HG03159 (cell line): Measurements from ENCODE around the gene LINC00237.

Source experiments
- ATAC-seq: cut with Tn5 transposase; IDR thresholded peaks from one replicate; pipeline ENCODE4 v1.9.1; 2021; ENCODE audit warnings: mild to moderate bottlenecking, moderate library complexity; ENCODE audit not compliant: unreplicated experiment

LINC00237 gene

GRCh38 chr20:21106171-21107017 is at the start of gene LINC00237:
LINC00237 (minus strand) TSS chr20:21106358.
- no peak for ATAC-seq

DNA sequence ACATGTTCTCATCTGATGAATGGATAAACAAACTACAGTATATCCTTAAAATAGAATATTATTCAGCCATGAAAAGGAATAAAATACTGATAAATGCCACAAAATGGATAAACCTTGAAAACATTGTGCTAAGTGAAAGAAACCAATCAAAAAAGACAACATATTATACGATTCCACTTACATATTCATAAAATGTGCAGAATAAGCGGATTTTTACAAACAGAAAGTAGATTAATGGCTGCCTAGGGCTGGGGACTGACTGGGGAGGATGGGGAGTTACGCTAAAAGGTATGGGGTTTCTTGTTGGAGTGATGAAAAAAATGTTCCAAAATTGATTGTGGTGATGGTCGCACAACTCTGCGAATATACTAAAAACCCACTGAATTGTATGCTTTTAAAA is 49.1 kb upstream of the LINC00237 start:
- no peak for ATAC-seq

DNA sequence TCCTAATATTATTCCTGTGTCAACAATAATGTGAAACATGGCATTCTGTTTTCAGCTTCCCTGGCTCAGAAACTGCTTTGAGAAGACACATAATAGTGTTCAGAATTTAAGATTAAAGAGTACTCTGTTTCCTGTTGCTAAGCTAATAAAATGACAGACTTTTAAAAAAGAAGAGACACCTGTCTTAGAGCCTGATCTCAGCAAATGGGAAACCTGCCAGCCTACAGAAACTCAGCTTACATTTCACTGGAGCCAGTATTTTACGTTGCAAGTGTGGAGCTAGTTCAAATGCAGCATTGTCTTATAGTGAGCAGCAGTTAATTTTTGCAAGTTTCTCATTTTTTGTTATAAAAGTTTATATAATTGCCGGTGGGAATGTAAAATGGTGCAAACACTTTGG is 48.5 kb upstream of the LINC00237 start:
- no peak for ATAC-seq

DNA sequence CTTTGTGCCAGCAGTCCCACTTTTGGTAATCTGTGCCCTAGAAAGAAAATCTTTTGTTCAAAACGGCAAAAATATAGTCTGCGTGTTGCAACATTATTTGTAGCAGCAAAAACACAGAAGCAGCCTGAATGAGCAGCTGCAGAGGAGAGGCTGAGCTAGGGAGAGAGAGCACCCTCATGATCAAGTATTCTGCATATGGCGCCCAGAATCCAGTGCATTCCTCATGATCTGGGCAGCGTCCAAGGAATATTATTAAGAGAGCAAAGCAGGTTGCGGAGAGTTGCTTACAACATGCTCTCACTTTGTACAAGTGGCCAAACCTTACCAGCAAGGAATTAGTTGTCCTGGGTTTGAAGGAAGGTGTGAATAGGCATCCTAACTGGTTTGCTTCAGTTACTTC is 45.6 kb upstream of the LINC00237 start:
- ATAC-seq: no peak

DNA sequence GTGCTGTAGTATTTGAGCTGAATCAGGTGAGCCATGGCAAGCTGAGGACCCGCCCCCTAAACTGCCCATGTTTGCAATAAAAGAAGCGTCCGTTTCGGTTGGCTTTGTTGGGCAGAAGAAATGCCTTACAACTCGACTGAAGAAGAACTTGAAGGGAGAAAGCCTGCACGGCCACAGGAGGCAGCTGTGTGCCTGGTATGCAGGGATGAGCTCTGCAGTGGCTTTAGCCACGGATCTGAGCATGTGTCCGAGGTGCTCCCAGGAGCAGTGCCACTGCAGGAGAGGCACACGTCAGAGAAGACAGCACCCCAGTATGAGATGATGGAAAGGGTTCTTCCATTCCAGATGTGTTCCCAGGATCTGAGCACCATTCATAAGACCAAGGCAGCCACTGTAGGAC is 43.2 kb upstream of the LINC00237 start:
- no peak for ATAC-seq

DNA sequence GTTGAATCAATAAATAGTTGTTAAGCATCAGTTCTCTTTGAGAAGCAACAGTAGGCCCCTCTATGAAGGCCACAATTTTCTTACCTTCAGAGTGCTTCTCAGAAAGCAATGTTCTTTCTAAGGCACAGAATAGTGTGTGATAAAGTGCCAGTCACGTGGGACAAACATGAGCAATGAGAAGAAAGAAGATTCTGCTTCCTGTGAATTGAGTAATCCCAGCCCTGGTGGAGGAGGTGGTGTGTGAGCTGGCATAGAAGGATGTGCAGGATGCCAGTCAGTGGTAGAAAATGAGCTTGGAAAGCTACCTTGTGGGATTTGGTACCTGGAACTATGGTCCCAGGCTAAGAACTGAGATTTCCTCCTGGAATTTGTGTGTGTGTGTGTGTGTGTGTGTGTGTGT is 41.4 kb upstream of the LINC00237 start:
- ATAC-seq: no peak

DNA sequence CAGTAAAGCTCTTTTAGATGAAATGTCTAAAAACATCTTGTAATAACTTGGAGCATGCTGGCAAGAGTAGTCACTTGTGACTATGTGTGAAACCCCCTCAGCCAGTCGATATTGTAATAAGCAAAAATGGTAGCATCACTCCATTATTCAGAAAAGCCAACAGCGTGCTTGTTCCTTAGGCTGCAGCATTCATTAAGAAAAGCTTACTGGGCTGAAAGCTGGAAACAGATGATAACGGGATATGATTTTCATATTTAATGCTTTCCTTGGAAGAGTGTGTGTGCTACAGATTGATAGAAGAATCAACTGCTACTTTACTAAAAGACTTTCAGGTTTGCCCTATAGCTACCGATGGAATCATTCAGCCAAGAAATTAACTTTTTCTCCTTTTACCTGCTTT is 40.1 kb upstream of the LINC00237 start:
- no peak for ATAC-seq

- no peak for ATAC-seq
Measured at GRCh38 chr20:21145424-21145823, 39.3 kb upstream of the LINC00237 start.

DNA sequence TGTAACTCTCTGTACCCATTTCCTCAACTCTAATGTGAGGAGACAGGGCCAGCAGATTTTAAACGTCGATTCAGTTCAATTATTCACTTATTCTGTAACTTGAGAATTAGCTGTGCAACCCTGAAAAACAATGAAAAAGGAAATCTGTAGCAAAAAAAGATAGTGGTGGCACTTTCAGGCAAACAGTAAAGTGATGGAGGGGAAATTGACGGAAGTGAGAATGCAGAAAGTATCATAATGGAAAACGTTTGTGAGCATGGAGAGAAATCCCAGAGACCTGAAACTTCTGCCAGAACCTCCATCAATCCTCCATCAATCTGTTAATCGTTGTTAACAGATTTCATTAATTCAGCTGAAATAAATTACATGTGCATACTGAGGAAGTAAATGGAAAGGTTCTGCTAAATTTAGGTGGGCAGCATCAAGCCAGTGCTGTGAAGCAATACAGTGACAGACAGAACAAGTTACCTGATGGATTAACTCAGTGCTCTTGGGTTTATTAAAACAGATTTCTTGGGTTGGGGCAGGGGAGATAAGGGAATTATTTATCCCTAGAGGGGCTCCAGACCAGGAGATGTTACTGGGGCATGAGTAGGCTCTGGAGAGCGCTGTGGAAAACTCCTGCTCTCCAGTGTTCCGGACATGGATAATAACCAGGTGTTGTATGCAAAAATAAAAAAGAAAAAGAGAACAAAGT is 37.2 kb upstream of the LINC00237 start:
- no peak for ATAC-seq

- no peak for ATAC-seq
Measured at GRCh38 chr20:21141825-21142224, 35.7 kb upstream of the LINC00237 start.

GRCh38 chr20:21139881-21140566 is 33.9 kb upstream of the LINC00237 start:
- ATAC-seq: no peak

GRCh38 chr20:21137078-21137477 is 30.9 kb upstream of the LINC00237 start:
- ATAC-seq: no peak

GRCh38 chr20:21136015-21136732 is 30.0 kb upstream of the LINC00237 start:
- ATAC-seq: no peak

DNA sequence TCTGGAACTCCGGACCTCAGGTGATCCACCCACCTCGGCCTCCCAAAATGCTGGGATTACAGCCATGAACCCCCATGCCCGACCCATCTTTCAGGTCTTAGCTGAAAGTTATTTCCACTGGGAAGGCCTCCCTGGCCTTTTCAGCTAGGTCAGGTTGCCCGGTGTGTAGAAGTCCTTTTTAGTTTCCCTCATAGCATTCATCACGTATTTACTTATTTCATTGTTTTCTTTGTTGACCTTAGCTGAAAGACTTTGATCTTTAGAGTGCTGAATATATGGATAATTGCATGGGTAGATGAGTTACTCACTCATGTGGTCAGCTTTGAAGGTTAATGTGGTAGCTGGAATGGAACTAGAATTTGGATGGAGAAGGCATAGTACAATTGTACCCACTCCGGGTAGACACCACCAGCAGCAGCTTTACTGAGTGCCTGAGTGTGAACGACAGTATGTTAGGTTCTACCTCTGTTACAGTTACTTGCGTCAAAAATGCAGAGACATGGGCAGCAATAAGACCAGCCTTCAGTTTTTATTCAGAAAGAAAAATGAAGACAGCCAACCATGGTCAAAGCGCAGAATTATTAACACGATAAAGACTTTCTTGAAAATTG is 28.8 kb upstream of the LINC00237 start:
- ATAC-seq: no peak

DNA sequence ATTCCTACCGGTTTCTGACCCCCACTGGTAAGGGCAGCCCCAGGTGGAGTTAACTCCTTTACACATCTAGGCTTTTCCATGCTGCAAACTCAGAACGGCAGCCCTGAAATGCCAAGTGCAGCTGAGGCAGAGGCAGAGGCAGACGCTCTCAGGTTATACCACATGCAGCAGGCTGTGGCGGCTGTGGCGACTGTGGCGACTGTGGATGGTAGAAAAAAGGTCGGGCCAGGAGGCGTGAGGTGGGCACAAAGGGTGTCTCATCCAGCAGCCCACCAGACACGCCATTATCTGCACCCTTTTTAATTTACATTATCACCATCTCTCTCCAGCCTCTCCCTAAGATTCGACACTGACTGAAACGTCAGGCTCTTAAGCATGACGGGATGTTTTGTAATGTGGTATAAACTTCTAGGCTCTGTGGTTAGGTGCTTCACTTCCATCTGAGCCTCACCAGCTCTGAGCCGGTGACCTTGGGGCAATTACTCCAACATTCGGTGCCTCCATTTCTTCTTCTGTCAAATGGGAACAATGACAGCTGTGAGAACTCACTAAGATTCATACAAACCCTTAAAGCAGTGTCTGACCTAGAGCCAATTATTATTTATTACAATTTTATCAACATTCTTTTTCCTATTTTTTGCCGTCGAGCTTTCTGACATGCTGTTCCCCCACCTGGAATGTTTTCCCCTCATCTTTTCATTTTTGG is 27.9 kb upstream of the LINC00237 start:
- ATAC-seq: no peak

DNA sequence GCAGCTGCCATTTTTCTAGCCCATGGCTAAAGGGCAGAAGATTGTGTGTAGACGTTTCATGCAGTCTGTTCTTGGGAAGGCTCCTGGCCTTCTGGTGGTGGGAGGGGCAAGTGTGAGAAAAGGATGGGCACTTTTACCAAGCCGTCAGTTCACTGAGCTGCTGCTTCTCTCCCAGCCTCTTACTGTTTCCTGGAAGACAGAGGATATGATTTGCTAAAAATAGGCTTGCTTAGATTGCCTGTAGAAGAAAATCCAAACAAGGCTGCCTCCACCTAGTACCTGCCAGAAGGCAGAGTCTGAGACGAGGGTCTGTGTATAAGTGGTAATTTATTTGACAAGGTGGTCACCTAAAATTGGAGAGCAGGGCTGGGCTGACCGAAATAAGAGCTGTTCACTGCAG is 27.2 kb upstream of the LINC00237 start:
- ATAC-seq: no peak

- no peak for ATAC-seq
Measured at GRCh38 chr20:21129861-21130260, 23.7 kb upstream of the LINC00237 start.

DNA sequence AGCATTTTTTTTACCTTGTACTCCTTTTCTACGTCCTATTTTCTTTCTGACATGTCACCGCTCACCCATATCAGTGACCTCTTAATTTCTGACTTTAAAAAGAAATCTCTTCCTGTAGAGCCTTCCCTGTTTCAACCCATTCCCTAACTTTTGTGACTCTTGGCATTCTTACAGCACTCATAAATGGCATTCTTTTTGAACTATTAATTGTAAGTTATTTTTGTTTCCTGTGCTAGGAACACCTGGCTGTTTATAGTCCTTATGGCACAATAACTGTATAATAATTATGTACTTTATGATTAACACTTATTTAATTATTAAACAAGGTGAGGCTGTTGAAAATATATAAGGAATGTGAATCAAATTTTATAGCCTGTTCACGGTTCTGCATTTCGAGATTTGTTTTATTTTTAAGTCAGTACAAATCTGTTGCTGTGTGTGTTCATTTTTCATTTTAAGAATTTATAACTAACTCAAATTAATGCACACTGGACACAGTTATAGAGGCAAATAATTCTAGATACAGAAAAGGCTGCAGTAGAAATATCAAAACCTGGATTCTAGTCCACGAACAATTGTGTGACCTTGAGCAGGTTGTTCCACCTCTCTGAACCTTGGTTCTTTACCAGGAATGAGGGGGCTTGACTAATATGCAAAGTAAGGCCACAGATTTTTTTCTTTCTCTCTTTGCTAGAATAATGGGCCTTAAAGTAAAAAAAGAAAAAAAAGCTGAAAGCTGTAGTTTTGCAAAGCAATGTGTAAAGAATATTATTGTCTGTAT is 21.2 kb upstream of the LINC00237 start:
- no peak for ATAC-seq

- no peak for ATAC-seq
Measured at GRCh38 chr20:21126581-21126870, 20.4 kb upstream of the LINC00237 start.
